ENCODE results near the gene GJC2. TPM values are rescaled to one million over a fixed set of nuclear protein-coding genes. Genes with fewer than 3 reads are reported as not detected.
"Not testable (repeated sequence)": the region's sequence is repeated elsewhere in the genome, so short reads cannot be mapped to it uniquely, and the experiment has no call there.

The GJC2 gene
- total and polyA plus RNA-seq, 4 experiments from 2014 or later = 0.61 to 0.80 TPM; not detected in 2

DNA sequence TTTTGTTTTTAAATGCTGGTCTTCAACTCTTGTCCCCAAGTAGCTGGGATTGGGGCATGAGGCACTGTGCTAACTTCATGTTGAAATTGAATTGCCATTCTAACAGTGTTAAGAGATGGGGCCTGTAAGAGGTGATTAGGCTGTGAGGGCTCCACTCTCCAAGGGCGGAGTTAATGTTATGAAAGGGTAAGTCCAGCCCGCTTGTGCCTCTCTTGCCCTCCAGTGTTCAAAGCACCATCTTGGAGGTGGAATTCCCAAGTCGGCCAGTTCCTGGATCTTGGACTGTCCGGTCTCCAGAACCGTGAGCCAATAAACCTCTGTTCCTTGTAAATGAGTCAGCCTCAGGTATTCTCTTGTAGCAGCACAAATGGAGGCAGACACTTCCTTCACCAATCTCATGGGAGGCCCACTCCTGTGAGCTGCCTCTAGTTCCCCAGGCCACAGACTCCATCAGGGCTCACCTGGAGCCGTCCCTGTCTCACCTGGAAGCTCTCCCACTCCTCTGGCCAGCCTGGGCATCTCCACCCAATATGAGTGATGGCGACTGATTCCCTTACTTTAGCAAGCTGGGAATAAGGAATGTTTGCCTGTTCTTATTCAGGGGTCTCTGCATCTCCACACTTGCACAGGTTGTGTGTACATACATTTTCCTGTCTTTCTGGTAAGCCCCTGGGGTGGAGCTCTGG is 31.4 kb downstream of the GJC2 start:
- H3K4me1 ChIP-seq (ENCODE audit: insufficient read depth, low read length) = peaks cover 12% of the 10 kb centered on the region
- Mint-ChIP-seq H3K4me1 (peaks cover 11 to 15% (median 12%) of the 10 kb centered on the region in 4 donors), H3K36me3 (peaks cover 8 to 9% of the 10 kb centered on the region in 2 donors), H3K9me3 (peaks cover 0 to 4% (median 0%) of the 10 kb centered on the region in 8 donors), H3K27me3 (peaks cover 0 to 2% of the 10 kb centered on the region in 2 donors), H3K4me3 (no peak overlapping the region), H3K27ac (peak overlapping the region in 3 of 7 donors; percentile 3 to 56 (median 32))
- CTCF ChIA-PET (ENCODE audit: partially characterized antibody) = interaction anchor here (0.6 to 3.5 kb wide), 2 partner anchors 12 to 807 kb away, joined by 4 to 11 read pairs; no protein-coding TSS in a partner anchor
- POLR2A ChIA-PET (ENCODE audit: partially characterized antibody) = no interaction called here
- intact Hi-C loops (cut with micrococcal nuclease) = no loop called here
- H3K27me3 ChIP-seq (ENCODE audit: insufficient read depth, low read length) = no peaks in the 10 kb centered on the region
- H3K9me3 ChIP-seq (ENCODE audit: control insufficient read depth in 1 of 2, low read length in 2 of 2) = no peaks in the 10 kb centered on the region
- H3K27ac ChIP-seq (ENCODE audit: low read depth, low read length) = no peak overlapping the region
- H3K36me3 ChIP-seq (ENCODE audit: insufficient read depth, low read length) = no peaks in the 10 kb centered on the region
- no peak for DNase-seq
- H3K4me3 ChIP-seq (ENCODE audit: low read length in 2 of 2) = no peak overlapping the region

DNA sequence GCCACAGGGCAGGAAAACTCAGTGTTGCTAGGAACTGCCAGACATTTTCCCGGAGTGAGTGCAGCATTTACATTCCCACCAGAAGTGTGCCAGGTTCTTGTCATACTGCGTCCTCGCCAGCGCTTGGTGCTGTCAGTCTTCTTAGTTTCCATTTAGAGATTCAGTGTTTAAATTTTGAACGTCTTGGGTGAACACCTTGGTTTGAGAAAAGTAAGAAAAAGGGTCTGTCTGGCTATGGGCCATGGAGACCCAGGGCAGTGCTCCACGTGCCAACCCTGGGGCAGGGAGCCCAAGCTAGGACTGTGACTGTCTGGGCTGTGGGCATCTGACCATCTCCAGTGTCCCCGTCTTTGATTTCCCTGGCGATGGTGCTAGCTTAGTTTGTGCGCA is 31.9 kb downstream of the GJC2 start:
- H3K4me1 ChIP-seq (ENCODE audit: insufficient read depth, low read length) = peaks cover 17% of the 10 kb centered on the region
- DNase-seq = no peak
- no peaks in the 10 kb centered on the region for H3K27me3 ChIP-seq (ENCODE audit: insufficient read depth, low read length)
- H3K9me3 ChIP-seq (ENCODE audit: control insufficient read depth in 1 of 2, low read length in 2 of 2) = no peaks in the 10 kb centered on the region
- ChIA-PET POLR2A (ENCODE audit: partially characterized antibody) (no interaction called here), CTCF (ENCODE audit: partially characterized antibody) (interaction anchor here (3.5 kb wide), 1 partner anchor 13 kb away, joined by 11 read pairs; no protein-coding TSS in a partner anchor)
- no peak overlapping the region for H3K27ac ChIP-seq (ENCODE audit: low read depth, low read length)
- no peak overlapping the region for H3K4me3 Mint-ChIP-seq
- peaks cover 12 to 21% (median 15%) of the 10 kb centered on the region in 4 donors for H3K4me1 Mint-ChIP-seq
- H3K9me3 Mint-ChIP-seq = peaks cover 0 to 4% (median 0%) of the 10 kb centered on the region in 8 donors
- H3K27me3 Mint-ChIP-seq = peaks cover 0 to 2% of the 10 kb centered on the region in 2 donors
- no peaks in the 10 kb centered on the region for H3K36me3 ChIP-seq (ENCODE audit: insufficient read depth, low read length)
- intact Hi-C loops (cut with micrococcal nuclease) = no loop called here
- H3K36me3 Mint-ChIP-seq = peaks cover 8 to 9% of the 10 kb centered on the region in 2 donors
- no peak overlapping the region for H3K4me3 ChIP-seq (ENCODE audit: low read length in 2 of 2)
- H3K27ac Mint-ChIP-seq = peak overlapping the region in 1 of 7 donors; percentile 56

DNA sequence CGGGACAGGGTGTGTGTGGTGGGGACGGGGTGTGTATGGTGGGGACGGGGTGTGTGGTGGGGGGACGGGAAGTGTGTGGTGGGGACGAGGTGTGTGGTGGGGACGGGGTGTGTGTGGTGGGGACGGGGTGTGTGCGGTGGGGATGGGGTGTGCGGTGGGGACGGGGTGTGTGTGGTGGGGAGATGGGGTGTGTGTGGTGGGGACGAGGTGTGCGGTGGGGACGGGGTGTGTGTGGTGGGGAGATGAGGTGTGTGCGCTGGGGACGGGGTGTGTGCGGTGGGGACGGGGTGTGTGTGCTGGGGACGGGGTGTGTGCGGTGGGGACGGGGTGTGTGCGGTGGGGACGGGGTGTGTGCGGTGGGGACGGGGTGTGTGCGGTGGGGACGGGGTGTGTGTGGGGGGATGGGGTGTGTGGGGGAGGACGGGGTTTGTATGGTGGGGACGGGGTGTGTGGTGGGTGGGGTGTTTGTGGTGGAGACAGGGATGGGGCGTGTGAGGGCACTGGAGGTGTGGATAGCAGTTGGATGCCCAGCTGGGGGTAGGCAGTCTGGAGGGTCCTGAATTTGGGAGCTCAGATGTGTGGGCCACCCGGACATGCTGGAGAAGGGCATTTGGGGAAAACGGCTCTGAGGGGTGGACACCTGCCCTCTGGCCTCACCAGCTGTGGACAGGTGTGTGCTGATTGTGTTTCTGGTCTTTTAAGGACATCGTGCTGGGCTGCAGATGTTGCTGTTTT is 32.7 kb downstream of the GJC2 start:
- intact Hi-C loops (cut with micrococcal nuclease) = no loop called here
- Mint-ChIP-seq H3K9me3 (peaks cover 0 to 4% (median 0%) of the 10 kb centered on the region in 8 donors), H3K4me1 (peaks cover 12 to 24% (median 18%) of the 10 kb centered on the region in 4 donors), H3K36me3 (peaks cover 7 to 8% of the 10 kb centered on the region in 2 donors), H3K27me3 (peaks cover 0 to 2% of the 10 kb centered on the region in 2 donors), H3K4me3 (no peak overlapping the region), H3K27ac (peak overlapping the region in 1 of 7 donors; percentile 56)
- Histone ChIP-seq H3K36me3 (ENCODE audit: insufficient read depth, low read length) (no peaks in the 10 kb centered on the region), H3K9me3 (ENCODE audit: control insufficient read depth in 1 of 2, low read length in 2 of 2) (no peaks in the 10 kb centered on the region), H3K4me1 (ENCODE audit: insufficient read depth, low read length) (peaks cover 22% of the 10 kb centered on the region), H3K4me3 (ENCODE audit: low read length in 2 of 2) (no peak overlapping the region), H3K27me3 (ENCODE audit: insufficient read depth, low read length) (no peaks in the 10 kb centered on the region), H3K27ac (ENCODE audit: low read depth, low read length) (no peak overlapping the region)
- POLR2A ChIA-PET (ENCODE audit: partially characterized antibody) = no interaction called here
- CTCF ChIA-PET (ENCODE audit: partially characterized antibody) = no interaction called here
- DNase-seq = no peak

DNA sequence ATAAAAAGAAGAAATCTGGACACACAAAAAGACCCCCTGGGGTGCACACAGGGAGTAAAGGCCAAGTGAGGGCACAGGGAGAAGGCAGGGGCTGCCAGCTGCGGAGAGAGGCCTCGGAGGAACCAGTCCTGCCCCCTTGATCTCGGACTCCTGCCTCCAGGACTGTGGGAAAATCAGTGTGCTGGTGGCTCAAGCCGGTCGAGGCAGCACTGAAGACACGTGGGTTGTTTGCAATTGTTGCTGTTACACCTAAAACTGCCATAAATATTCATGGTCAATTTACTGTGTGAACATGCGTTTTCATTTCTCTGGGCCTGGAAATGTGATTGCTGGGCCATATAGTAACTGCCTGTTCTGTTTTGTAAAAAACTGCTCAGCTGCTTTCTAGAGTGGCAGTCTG is 34.4 kb downstream of the GJC2 start:
- peak overlapping the region in 4 of 7 donors; percentile 10 to 78 (median 63) for H3K27ac Mint-ChIP-seq
- no peak for DNase-seq
- CTCF ChIA-PET (ENCODE audit: partially characterized antibody) = no interaction called here
- Histone ChIP-seq H3K9me3 (ENCODE audit: control insufficient read depth in 1 of 2, low read length in 2 of 2) (no peaks in the 10 kb centered on the region), H3K27ac (ENCODE audit: low read depth, low read length) (no peak overlapping the region), H3K4me3 (ENCODE audit: low read length in 2 of 2) (no peak overlapping the region), H3K36me3 (ENCODE audit: insufficient read depth, low read length) (no peaks in the 10 kb centered on the region), H3K4me1 (ENCODE audit: insufficient read depth, low read length) (peaks cover 22% of the 10 kb centered on the region), H3K27me3 (ENCODE audit: insufficient read depth, low read length) (no peaks in the 10 kb centered on the region)
- intact Hi-C loops (cut with micrococcal nuclease) = no loop called here
- H3K4me1 Mint-ChIP-seq = peaks cover 20 to 39% (median 28%) of the 10 kb centered on the region in 4 donors
- H3K36me3 Mint-ChIP-seq = peaks cover 0 to 7% of the 10 kb centered on the region in 2 donors
- H3K4me3 Mint-ChIP-seq = no peak overlapping the region
- POLR2A ChIA-PET (ENCODE audit: partially characterized antibody) = no interaction called here
- peaks cover 0 to 2% of the 10 kb centered on the region in 2 donors for H3K27me3 Mint-ChIP-seq
- peaks cover 0 to 4% (median 0%) of the 10 kb centered on the region in 8 donors for H3K9me3 Mint-ChIP-seq

DNA sequence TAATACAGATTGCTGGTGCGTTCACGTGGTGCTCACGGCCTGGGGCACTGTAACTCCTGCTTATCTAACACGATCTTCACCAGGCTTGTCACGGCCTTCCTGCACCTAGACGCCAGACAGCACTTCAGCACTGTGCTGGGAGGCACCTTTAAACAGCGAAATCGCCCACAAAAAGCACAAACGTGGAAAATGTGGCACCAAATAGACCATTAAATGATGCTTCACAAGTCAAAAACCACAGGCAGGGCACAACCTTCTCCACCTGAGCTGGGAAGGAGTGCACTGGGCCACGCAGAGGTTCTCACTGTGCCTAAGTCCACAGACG is 35.9 kb downstream of the GJC2 start:
- Histone ChIP-seq H3K36me3 (ENCODE audit: insufficient read depth, low read length) (no peaks in the 10 kb centered on the region), H3K4me3 (ENCODE audit: low read length in 2 of 2) (no peak overlapping the region), H3K9me3 (ENCODE audit: control insufficient read depth in 1 of 2, low read length in 2 of 2) (no peaks in the 10 kb centered on the region), H3K27me3 (ENCODE audit: insufficient read depth, low read length) (no peaks in the 10 kb centered on the region), H3K27ac (ENCODE audit: low read depth, low read length) (peak overlapping the region; percentile 32), H3K4me1 (ENCODE audit: insufficient read depth, low read length) (peaks cover 26% of the 10 kb centered on the region)
- intact Hi-C loops (cut with micrococcal nuclease) = loop anchor here (1.0 kb wide), 1 partner anchor 20 kb away; the partner anchor contains the start of gene IBA57
- peak overlapping the region; percentile 93 to 96 (median 94) for H3K27ac Mint-ChIP-seq
- peaks cover 0 to 2% of the 10 kb centered on the region in 2 donors for H3K27me3 Mint-ChIP-seq
- H3K36me3 Mint-ChIP-seq = peaks cover 0 to 4% of the 10 kb centered on the region in 2 donors
- peaks cover 0 to 4% (median 0%) of the 10 kb centered on the region in 8 donors for H3K9me3 Mint-ChIP-seq
- H3K4me3 Mint-ChIP-seq = peak overlapping the region; percentile 52 to 81 (median 71)
- POLR2A ChIA-PET (ENCODE audit: partially characterized antibody) = interaction anchor here (0.6 to 0.8 kb wide), 3 partner anchors 28 to 318 kb away, joined by 3 to 5 read pairs (median 3); no protein-coding TSS in a partner anchor
- peaks cover 24 to 42% (median 30%) of the 10 kb centered on the region in 4 donors for H3K4me1 Mint-ChIP-seq
- CTCF ChIA-PET (ENCODE audit: partially characterized antibody) = interaction anchor here (1.4 kb wide), 1 partner anchor 15 kb away, joined by 4 read pairs; no protein-coding TSS in a partner anchor
- DNase-seq = peak; percentile 71 to 93 (median 81)

DNA sequence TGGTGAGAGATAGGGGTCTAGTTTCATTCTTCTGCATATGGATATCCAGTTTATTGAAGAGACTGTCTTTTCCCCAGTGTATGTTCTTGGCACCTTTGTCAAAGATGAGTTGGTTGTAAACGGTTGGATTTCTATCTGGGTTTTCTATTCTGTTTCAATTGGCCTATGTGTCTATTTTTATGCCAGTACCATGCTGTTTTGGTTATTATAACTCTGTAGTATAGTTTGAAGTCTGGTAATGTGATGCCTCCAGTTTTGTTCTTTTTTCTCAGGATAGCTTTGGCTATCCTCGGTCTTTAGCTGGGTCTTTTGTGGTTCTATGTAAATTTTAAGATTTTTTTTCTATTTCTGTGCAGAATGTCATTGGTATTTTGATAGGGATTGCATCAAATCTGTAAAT is 38.5 kb downstream of the GJC2 start:
- Mint-ChIP-seq H3K4me1 (peaks cover 25 to 47% (median 31%) of the 10 kb centered on the region in 4 donors), H3K27ac (peak overlapping the region; percentile 18 to 88 (median 59)), H3K4me3 (peak overlapping the region in 2 of 8 donors; percentile 8 to 52)
- H3K4me3 ChIP-seq (ENCODE audit: low read length in 2 of 2); DNase-seq; H3K36me3 ChIP-seq (ENCODE audit: insufficient read depth, low read length); H3K36me3 Mint-ChIP-seq; H3K9me3 ChIP-seq (ENCODE audit: control insufficient read depth in 1 of 2, low read length in 2 of 2); intact Hi-C loops (cut with micrococcal nuclease); CTCF ChIA-PET (ENCODE audit: partially characterized antibody); H3K27ac ChIP-seq (ENCODE audit: low read depth, low read length); H3K27me3 Mint-ChIP-seq; H3K9me3 Mint-ChIP-seq; H3K27me3 ChIP-seq (ENCODE audit: insufficient read depth, low read length): not testable (repeated sequence)
- H3K4me1 ChIP-seq (ENCODE audit: insufficient read depth, low read length) = peaks cover 26% of the 10 kb centered on the region
- POLR2A ChIA-PET (ENCODE audit: partially characterized antibody) = interaction anchor here (0.8 kb wide), 1 partner anchor 11 kb away, joined by 3 read pairs; no protein-coding TSS in a partner anchor

DNA sequence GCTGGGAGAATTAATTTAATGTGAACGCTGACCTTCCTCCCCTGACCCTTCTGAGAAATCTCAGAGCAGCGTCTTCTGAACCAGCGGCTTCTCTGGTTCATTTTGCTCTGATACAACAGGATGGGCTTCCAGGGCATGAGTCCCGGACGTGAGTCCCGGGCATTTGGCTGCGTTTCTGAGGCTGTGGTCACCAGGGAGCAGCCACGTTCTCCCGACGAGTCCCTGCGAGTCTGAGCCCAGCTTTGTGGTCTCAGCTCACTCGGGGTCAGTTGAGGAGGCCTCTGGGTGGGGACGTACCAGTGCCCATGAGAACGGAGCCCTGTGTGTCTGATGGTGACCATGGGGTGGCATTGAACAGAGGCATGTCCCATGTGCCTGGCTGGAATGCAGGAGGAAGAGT is 40.5 kb downstream of the GJC2 start:
- H3K27ac Mint-ChIP-seq = peak overlapping the region in 1 of 7 donors; percentile 42
- intact Hi-C loops (cut with micrococcal nuclease) = no loop called here
- H3K36me3 Mint-ChIP-seq = peaks cover 0 to 4% of the 10 kb centered on the region in 2 donors
- Histone ChIP-seq H3K4me3 (ENCODE audit: low read length in 2 of 2) (no peak overlapping the region), H3K36me3 (ENCODE audit: insufficient read depth, low read length) (no peaks in the 10 kb centered on the region), H3K27ac (ENCODE audit: low read depth, low read length) (no peak overlapping the region), H3K4me1 (ENCODE audit: insufficient read depth, low read length) (peaks cover 23% of the 10 kb centered on the region), H3K9me3 (ENCODE audit: control insufficient read depth in 1 of 2, low read length in 2 of 2) (no peaks in the 10 kb centered on the region), H3K27me3 (ENCODE audit: insufficient read depth, low read length) (no peaks in the 10 kb centered on the region)
- H3K4me1 Mint-ChIP-seq = peaks cover 22 to 45% (median 29%) of the 10 kb centered on the region in 4 donors
- peaks cover 0 to 2% of the 10 kb centered on the region in 2 donors for H3K27me3 Mint-ChIP-seq
- POLR2A ChIA-PET (ENCODE audit: partially characterized antibody) = no interaction called here
- no peak overlapping the region for H3K4me3 Mint-ChIP-seq
- CTCF ChIA-PET (ENCODE audit: partially characterized antibody) = interaction anchor here (1.0 kb wide), 1 partner anchor 9 kb away, joined by 3 read pairs; no protein-coding TSS in a partner anchor
- peaks cover 0 to 4% (median 0%) of the 10 kb centered on the region in 8 donors for H3K9me3 Mint-ChIP-seq
- no peak for DNase-seq

Data from CD4-positive, alpha-beta memory T cell (primary cell).